GM18870 (cell line): ENCODE results near the gene C1QTNF5.

Experiments used
- ATAC-seq: cut with Tn5 transposase; IDR thresholded peaks from one replicate; pipeline ENCODE4 v1.9.1; 2021; ENCODE audit warnings: moderate library complexity; ENCODE audit not compliant: unreplicated experiment

C1QTNF5 gene

DNA sequence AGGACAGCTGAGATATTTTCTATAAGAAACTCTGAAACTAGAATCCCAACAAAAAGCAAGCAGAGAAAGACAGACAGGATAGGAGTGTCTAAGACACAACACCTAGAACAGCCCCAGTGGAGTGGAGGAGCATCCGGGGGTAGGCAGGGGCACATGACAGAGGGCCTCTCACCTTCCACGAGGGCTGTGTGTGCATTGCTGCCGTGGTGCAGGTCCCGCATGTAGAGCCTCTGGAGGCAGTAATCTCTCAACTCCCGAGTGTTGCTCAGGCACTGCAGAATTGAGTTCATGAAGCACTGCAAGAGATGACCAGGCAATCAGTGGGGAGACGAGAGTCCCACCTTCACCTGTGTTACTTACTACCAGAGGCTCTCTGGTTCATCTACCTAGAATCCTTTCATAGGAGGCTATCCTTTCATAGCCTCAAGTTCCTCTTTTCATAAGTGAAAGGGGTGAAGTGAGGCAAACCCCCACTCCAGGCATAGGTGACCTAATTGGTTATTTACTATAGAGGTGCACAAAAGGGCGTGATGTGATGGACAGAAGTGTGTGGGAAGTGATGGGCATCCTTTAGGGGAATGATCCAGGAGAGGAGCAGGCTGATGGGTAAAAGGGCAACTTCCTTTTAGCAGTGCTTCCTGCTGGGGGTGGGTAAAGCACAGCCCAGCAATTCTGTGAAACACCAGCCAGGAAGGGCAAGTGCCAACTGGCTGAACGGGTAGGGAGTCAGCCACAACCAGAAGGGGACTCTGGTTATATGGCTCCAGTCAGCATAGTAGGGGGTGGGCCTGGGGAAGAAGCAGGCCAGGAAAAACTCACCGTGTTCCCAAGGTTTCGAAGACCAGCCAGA is 18.9 kb upstream of the C1QTNF5 start:
- no peak for ATAC-seq

DNA sequence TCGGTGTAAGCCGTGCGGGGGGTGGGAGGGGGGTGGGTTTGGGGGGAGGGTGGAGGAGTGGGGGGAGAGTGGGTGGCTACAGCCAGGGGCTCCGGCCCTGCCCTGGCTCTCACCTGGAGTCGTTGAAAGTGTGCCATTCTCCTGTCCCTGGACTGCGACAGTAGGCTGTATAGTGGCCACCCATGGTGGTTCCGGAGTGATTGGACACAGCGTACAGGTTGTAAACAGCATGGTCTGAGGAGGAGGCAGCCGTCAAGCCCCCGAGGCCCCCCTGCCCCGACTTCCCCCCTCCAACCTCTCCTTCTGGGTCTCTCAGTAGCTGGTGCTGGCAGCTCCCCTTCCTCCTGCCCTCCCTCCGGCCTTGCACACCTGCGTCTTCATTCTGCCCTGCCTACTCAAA is 16.4 kb upstream of the C1QTNF5 start:
- no peak for ATAC-seq

- no peak for ATAC-seq
Measured at GRCh38 chr11:119356349-119357031, 15.8 kb upstream of the C1QTNF5 start.

DNA sequence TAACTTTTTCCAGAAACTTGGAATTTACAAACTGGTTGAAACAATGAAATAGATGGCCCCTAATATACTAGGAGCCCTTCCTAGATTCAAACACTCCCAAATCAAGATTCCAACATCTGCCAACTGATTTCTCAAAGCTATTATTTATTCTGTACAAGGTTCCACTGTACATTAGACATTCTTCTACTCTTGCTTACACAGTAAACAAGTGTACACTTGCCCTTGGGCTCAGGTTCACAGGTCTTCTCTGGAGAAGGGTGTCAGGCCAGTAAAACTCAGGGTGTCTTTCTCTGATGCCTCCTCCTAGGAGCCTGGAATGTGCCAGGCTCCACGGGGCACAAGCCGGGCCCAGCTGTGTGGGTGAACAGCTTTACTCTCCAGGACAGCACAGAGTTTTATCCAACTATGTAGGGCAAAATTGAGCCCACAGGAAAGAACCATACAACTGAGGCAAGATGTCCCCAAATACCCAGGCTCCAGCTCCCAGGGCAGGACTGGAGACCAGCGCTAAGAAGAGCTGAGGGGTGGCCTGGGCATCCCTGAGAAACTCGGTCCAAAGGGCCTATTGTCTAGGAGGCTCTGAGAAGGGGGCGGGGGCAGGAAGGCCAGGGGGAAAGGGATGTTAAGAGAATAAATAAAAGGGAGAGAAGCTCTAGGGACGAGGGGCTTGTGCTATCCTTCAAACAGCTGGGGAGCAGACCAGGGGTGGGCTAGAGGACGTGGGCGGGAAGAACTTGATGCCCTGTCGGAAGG is 14.6 kb upstream of the C1QTNF5 start:
- no peak for ATAC-seq

- no peak for ATAC-seq
Measured at GRCh38 chr11:119352857-119353260, 12.2 kb upstream of the C1QTNF5 start.

DNA sequence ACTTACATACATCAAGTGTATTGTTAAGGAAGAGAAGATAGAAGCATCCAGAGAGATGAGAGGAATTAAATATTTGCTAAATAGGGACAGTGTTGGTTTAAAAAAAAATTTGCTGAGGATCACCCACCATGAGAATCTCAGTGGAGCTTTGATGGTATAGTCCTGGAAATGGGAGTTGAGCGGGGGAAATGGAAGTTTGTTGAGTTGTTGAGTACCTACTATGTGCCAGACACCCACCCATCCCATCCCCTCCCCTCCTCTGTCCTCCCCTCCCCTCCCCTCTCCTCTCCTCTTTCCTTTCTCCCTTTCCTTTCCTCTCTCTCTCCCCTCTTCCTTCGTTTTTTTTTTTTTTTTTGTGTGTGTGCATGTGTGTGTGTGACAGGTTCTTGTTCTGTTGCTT is 10.5 kb upstream of the C1QTNF5 start:
- no peak for ATAC-seq

DNA sequence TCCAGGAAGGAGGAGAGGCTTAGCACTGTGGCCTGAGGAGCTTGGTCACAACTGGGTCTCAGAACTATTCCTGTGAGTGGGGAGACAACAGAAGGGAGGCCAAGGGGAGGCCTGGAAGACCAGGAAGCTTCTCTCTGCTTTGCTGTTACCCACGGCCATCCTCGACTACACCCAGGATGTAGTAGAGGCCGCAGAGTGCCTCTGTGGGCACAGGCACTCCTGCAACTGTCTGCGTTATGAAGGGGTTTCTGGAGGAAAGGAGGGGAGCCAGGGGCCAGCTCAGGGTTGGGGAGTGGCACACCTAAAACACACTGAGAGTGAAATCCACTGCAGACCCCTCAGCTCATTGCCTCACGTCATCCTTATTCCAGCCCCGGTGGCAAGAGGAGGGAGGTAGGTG is 9.6 kb upstream of the C1QTNF5 start:
- no peak for ATAC-seq

GRCh38 chr11:119347940-119348605 is 7.4 kb upstream of the C1QTNF5 start:
- no peak for ATAC-seq

GRCh38 chr11:119347242-119347641 is 6.6 kb upstream of the C1QTNF5 start:
- ATAC-seq = no peak

- ATAC-seq = no peak
Measured at GRCh38 chr11:119346605-119347004, 5.9 kb upstream of the C1QTNF5 start, which contains the start of gene MFRP. Gene MFRP, minus strand, starts transcription at chr11:119346705. Its CDS starts 192 bp downstream, at chr11:119346513.

- ATAC-seq = no peak
Measured at GRCh38 chr11:119345685-119346084, 5.0 kb upstream of the C1QTNF5 start.

DNA sequence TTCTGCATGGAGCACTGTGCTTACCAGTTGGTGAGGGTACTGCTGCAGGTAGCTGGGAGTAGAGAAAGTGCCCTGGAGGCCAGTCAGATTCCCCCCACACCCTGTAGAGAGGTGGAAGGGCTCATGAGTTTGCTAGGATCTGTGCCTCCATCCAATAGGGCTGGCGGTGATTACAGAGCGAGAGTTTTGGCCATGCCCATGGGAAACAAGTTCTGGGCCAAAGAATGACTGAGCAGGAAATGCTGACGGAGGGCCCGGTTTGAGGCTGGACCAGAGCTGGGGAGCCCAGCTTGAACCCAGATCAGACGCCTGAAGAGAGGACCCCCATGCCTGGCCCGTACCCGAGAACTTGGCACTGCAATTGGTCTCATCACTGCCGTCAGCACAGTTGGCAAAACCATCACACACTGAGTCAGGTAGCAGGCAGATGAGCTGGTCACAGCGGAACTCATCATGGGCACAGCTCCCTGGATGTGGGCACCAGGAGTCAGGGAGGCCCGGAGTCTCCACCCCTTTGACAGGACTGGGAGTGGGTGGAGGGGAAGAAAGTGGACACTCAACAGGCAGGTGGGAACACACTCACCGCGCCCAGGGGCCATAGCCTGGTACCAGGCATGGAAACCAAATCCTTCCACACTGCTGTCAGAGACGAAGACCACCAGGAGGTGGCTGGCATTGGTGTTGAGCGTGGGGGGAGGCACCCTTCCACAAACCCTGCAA is 3.8 kb upstream of the C1QTNF5 start:
- no peak for ATAC-seq

DNA sequence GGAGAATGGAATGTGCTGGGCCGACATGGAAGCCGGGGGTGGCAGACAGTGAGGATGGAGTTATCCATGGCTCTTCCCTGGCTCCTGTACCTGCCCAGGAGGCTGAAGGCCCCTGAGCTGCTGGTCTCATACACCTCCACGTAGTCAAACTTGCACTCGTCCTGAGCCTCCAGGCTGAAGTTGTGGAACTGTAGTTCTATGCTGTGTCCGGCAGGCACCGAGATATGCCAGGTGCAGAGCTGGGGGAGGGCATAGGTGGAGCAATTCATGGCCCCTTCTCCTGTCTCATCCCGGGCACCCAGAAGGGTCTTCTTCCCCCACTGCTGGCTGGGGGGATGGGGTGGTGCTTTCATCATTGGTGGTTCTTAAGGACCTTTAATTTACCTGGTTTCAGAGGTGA is 3.0 kb upstream of the C1QTNF5 start:
- ATAC-seq = no peak

DNA sequence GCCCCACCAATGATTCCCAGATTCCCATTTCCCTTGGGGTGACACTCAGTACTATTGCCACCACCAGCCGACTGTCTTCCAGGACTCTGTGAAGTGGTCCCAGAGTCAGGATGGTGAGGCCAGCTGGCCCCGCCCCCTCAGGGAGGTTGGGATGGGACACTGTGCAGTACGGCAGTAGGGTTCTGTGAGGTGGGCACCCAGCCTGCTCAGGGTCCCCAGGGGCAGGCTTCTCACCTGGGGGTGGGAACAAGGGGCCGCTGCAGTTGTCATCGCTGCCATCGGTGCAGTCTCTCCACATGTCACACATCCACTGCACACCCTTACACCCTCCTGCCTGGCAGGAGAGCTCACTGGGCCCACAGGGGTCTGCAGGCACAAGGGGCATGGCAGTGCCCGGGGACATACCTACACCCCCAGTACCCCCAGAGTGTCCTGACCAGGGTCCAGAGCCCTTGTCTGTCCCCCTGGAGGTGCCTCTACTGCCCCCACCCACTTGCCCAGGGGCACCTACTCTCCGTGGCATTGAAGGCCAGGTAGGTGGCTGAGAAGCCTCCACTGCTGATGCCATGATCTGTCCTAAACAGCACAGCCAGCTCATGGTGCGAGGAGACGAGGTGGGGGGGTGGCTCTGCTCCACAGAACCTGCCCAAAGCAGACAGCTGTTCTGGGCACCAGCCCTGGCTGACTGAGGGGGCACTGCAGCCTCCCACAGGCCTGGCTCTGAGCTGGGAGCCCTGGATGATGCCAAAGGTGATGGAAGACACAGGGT is 1.9 kb upstream of the C1QTNF5 start:
- no peak for ATAC-seq

DNA sequence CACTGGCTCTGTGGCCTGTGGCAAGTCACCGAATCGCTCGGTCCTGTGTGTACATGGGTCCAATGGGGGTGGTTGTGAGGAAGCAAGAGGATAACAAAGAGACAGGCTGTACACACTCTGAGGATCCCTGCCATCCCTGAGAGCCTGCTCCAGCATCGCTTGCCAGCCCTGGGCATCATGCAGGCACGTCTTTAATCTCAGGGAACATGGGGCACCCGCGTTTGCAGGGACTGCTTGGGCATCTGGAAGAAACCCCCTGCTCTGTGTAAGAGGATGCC is 1.3 kb upstream of the C1QTNF5 start:
- no peak for ATAC-seq

DNA sequence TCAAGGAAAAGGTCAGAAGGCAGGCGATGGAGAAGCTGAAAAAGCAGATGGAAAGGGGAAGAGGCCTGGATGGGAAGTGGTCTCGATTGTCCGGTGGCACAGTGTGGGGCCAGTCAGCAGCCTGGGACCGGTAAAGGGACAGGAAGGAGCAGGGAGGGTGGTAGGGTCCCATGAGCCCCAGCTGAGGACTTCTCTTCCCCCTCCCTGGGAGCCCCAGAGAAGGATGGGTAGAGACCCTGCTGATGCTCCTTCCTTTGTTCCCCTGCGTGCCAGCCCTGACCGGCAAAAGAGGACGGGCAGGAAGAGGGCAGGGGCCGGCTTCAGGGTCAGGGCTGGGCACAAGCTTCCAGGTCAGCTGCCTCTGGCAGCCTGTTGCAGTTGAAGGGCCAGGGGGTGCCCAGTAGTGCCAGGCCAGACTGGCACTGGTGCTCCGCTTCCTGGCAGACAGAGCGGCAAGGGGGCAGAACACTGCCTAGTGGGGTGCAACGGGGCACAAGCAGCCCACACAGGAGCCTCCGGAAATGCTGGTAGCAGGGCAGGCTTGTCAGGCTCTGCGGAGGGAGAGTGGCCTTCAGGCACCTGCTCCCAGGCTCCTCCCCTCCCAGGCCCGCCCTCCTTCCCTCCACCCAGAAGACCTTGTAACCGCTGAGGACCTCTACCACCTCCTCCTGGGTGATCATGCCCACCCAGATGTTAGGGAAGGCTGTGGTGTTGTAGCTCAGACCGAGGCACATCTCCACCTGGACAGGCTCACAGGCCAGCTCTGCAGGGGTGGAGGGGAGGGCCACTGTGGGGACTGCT is 739 bp upstream of the C1QTNF5 start:
- ATAC-seq = no peak

- no peak for ATAC-seq
Measured at GRCh38 chr11:119339589-119340334, 921 bp downstream of the C1QTNF5 start.

DNA sequence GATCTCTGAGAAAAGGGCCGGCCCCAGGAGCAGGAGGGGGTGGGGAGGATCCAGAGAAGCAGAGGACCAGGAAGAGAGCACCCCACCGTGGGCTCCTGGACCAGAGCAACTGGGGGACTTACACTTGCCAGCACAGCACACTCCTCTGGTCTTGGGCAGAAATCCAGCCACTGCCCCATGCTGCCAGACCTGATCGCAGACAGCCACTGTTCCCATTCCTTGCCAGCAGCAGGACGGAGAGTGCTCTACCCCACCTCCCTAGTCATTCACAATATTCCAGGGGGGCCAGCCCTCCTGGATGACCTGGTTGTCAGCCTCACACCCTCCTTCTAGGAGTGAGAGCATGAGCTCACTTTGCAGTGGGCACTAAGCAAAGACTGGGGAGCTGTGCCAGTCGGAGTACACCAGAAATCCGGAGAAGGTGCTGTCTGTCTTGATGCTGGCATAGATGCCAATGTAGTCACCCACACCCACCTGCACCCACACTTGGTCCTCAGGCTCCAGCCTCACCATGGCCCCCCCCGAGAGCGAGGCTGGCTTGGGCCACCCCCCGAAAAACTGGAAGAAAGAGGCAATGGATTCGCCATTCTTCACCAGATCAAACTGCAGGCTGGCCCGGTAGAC is 1.6 kb downstream of the C1QTNF5 start:
- ATAC-seq = no peak
